AG04449 (cell line): ENCODE results near the gene PRMT3.

Experiments
- CTCF ChIA-PET: fragments of 350-600 bp; formaldehyde crosslinking; extraction: SDS; loops from one replicate; lab custom pipeline; 2021; ENCODE audit warnings: antibody characterized with exemption; lab: Yijun Ruan, JAX
- POLR2A ChIA-PET: fragments of 400-600, 350-600 bp; formaldehyde crosslinking; extraction: SDS; loops from one replicate; lab custom pipeline; 2020; ENCODE audit warnings: antibody characterized with exemption, inconsistent platforms; lab: Yijun Ruan, JAX
- DNase-seq: peaks from one replicate; pipeline ENCODE4 v3.0.0-alpha.2; 2010; ENCODE audit warnings: low read depth, low spot score
- H3K4me3 ChIP-seq: 2 replicates; pipeline ENCODE4 v1.5.1; 2011; ENCODE audit warnings: low read depth, mild to moderate bottlenecking, control low read depth, low read length
- TF ChIP-seq, protein P1 (sequence below): IDR thresholded peaks from one replicate; pipeline ENCODE4 v1.5.1; 2011; ENCODE audit warnings: mild to moderate bottlenecking, moderate library complexity, low read length, control low read depth, inconsistent platforms; ENCODE audit not compliant: insufficient read depth; ENCODE audit errors: missing control alignments

Gene PRMT3

DNA sequence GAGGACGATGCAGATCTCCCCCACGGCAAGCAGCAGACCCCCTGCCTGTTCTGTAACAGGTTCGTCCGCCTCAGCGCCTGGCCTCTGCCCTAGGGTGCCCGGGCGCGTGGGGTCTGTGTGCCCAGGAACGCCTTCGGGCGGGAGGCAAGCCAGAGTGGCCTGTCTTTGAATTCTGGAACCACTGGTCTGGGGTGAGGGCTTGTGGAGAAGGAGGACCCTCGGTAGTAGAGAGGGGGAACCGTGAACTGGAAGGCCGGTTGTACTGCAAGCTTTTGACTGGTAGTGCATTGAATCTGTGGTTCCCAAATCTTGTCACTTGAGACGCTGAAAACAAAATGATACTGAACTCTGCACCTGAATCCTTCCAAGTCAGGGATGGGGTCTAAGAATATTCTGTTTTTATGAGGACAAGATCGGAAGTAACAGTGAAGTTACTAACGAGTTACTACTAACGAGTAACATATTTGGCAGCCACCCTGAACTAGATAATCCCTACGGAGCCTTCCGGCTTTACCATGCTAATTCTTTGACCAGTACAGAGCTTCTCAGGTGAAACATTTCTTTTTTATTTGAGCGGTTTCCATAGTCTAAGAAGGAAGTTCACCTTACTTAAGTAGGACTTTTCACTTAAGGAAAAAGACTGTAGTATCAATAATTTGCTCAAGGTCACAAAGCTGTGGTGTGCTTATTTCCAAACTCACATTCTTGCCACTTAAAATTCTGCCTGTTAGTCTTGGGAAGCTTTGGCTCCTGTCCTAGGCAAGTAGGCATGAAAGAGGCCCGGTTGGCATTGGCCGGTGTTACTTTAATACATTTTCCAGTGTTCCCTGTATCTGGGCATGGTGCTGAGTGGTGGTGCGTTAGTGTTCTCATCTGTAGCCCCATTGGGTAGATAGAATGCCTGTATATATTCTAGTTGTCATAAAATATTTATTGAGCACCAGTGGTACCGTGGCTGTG, 860 bp downstream of the PRMT3 start:
- TF ChIP-seq, protein P1, sequence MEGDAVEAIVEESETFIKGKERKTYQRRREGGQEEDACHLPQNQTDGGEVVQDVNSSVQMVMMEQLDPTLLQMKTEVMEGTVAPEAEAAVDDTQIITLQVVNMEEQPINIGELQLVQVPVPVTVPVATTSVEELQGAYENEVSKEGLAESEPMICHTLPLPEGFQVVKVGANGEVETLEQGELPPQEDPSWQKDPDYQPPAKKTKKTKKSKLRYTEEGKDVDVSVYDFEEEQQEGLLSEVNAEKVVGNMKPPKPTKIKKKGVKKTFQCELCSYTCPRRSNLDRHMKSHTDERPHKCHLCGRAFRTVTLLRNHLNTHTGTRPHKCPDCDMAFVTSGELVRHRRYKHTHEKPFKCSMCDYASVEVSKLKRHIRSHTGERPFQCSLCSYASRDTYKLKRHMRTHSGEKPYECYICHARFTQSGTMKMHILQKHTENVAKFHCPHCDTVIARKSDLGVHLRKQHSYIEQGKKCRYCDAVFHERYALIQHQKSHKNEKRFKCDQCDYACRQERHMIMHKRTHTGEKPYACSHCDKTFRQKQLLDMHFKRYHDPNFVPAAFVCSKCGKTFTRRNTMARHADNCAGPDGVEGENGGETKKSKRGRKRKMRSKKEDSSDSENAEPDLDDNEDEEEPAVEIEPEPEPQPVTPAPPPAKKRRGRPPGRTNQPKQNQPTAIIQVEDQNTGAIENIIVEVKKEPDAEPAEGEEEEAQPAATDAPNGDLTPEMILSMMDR: no peak
- DNase-seq: no peak
- ChIA-PET CTCF (interaction anchor here (1.1 to 1.5 kb wide), 4 partner anchors 9 to 222 kb away, joined by 3 to 10 read pairs (median 5); no protein-coding TSS in a partner anchor), POLR2A (no interaction called here)
- H3K4me3 ChIP-seq: peak overlapping the region; percentile 98

DNA sequence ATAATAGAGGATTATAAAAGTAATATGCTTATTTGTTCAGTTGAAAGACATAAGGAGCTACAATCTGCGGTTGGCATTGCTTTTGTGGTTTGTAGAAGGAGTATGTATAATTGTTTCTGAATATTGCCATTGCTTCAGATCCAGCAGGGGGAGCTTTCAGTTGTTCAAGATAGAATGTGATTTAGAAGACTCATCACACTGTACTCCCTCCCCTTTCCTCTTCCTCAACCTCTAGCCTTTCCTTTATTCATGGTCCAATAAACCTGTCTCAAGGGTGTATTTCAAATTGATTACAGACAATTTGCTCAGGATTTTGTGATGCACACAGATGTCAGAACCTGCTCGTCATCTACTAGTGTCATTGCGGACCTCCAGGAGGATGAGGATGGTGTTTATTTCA, 9.8 kb downstream of the PRMT3 start:
- no peak overlapping the region for H3K4me3 ChIP-seq
- POLR2A ChIA-PET: no interaction called here
- DNase-seq: no peak
- CTCF ChIA-PET: interaction anchor here (0.9 to 4.4 kb wide), 22 partner anchors 8 to 487 kb away, joined by 3 to 67 read pairs (median 5); no protein-coding TSS in a partner anchor
- TF ChIP-seq, protein P1: peak; percentile 53

DNA sequence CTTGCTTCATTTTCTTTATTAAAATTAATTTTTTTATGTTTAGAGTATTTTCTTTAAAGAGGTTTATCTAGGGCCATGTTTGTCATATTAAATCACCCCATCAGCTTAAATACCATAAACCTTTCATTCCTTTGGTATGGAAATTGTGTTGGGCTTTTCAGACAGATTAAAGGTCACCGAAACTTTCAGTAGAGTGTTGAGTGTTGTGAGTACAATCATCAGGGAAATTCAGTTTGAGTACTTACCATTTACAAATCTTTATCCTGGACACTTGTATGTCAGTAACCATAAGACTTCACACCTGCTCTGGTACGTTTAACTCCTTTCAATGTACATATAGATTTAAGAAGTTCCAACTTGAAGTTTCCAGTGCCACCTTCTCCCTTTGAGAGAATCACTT, 12.0 kb downstream of the PRMT3 start:
- no peak for DNase-seq
- H3K4me3 ChIP-seq: no peak overlapping the region
- POLR2A ChIA-PET: no interaction called here
- TF ChIP-seq, protein P1: no peak
- CTCF ChIA-PET: interaction anchor here (1.0 to 4.4 kb wide), 3 partner anchors 11 to 211 kb away, joined by 4 to 67 read pairs (median 43); no protein-coding TSS in a partner anchor

DNA sequence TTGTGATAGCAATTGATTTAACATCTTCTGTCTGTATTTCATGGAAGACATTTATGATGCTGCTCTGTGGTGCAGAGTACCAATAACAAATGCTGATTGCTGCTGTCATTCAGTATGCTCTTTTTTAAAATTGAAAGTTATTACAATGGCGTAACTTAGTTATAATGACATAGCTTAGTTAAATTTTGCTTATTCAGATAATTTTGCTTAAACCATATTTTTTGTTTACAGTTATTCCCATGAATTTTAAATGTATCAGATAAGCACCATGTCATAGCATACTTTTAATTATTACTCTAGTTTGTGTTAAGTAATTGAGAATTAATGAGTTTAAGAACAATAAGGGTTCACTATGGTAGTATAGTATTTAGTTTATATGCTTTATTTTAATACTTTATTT, 15.5 kb downstream of the PRMT3 start:
- TF ChIP-seq, protein P1: no peak
- ChIA-PET CTCF (interaction anchor here (0.8 to 1.7 kb wide), 3 partner anchors 11 to 207 kb away, joined by 4 to 8 read pairs (median 5); no protein-coding TSS in a partner anchor), POLR2A (no interaction called here)
- no peak overlapping the region for H3K4me3 ChIP-seq
- DNase-seq: no peak

DNA sequence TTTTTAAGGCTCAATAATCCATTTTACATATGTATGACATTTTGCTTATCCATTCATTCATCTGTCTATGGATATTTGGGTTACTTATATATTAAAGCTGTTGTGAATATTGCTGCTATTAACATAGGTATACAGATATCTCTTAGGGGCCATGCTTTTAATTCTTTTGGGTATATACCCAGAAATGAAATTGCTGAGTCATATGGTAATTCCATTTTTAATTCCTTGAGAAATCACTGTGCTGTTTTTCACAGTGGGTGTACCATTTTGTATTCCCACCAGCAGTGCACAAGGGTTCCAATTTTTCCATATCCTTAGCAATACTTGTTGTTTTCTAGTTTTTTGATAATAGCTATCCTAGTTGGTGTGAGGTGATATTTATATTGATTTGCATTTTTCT, 19.0 kb downstream of the PRMT3 start:
- H3K4me3 ChIP-seq: no peak overlapping the region
- no peak for DNase-seq
- CTCF ChIA-PET: interaction anchor here (0.5 to 0.8 kb wide), 2 partner anchors 20 to 72 kb away, joined by 3 read pairs; no protein-coding TSS in a partner anchor
- POLR2A ChIA-PET: no interaction called here
- TF ChIP-seq, protein P1: no peak

DNA sequence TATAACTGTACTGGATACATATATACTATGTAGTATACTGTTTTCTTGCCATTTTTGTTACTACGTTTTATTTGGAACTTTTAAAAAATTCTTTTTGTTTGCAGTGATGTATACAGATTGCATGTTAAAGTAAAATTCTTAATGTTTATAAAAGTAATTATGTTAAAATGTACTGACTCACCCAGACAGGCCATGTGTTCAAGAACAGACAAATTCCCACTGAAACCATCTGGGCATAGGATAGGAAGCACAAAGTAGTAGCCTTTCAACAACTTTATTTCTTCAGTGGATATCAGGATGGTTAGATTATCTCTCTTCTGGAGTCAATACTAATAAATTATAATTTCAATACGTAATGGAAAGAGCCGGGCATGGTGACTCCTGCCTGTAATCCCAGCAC, 19.8 kb downstream of the PRMT3 start:
- POLR2A ChIA-PET: no interaction called here
- TF ChIP-seq, protein P1: no peak
- DNase-seq: no peak
- CTCF ChIA-PET: interaction anchor here (5.3 kb wide), 1 partner anchor 9 kb away, joined by 43 read pairs; no protein-coding TSS in a partner anchor
- no peak overlapping the region for H3K4me3 ChIP-seq
